HepG2 (cell line): ENCODE results near the gene HOXD3. TPM values are rescaled to one million over a fixed set of nuclear protein-coding genes. Genes with fewer than 3 reads are reported as not detected.

ENCODE experiments used
- BRD4 ChIP-seq: sonication (generic); formaldehyde crosslinking; IDR thresholded peaks from 2 replicates; pipeline ENCODE4 v1.4.0; 2020; ENCODE audit warnings: missing genetic modification reagents
- ELF1 ChIP-seq: sonication (generic); formaldehyde crosslinking; IDR thresholded peaks from 2 replicates; pipeline ENCODE4 v1.4.0; 2020; ENCODE audit warnings: missing genetic modification reagents
- FOXK2 ChIP-seq: fragments of 450-650 bp; IDR thresholded peaks from 2 replicates; pipeline ENCODE4 v1.6.1; 2016
- GTF3A ChIP-seq: sonication (generic); formaldehyde crosslinking; conservative IDR thresholded peaks from 2 replicates; pipeline ENCODE4 v1.4.0; 2020; ENCODE audit warnings: mild to moderate bottlenecking, missing genetic modification reagents
- HNRNPLL ChIP-seq: fragments of 200-400 bp; formaldehyde crosslinking; IDR thresholded peaks from 2 replicates; pipeline ENCODE4 v1.6.1; 2017; ENCODE audit warnings: mild to moderate bottlenecking, low read depth, low read length; ENCODE audit not compliant: poor library complexity, severe bottlenecking
- KDM6A ChIP-seq: IDR thresholded peaks from 2 replicates; pipeline ENCODE4 v1.6.1; 2016; ENCODE audit warnings: low read depth
- KLF16 ChIP-seq, 2 experiments: sonication (generic) in 1 of 2; formaldehyde crosslinking in 1 of 2; IDR thresholded peaks; 2 replicates each; pipeline versions ENCODE4 v1.6.1 to v1.8.0; 2016 to 2023; ENCODE audit warnings: missing genetic modification reagents in 2 of 2, missing compliant biosample characterization in 1 of 2
- MLX ChIP-seq: IDR thresholded peaks from 2 replicates; pipeline ENCODE4 v1.6.1; 2016
- NFE2L2 ChIP-seq: fragments of 150-350 bp; IDR thresholded peaks from 2 replicates; pipeline ENCODE4 v1.6.1; 2014; ENCODE audit warnings: low read length
- PHB2 ChIP-seq: fragments of 450-650 bp; IDR thresholded peaks from 2 replicates; pipeline ENCODE4 v1.6.1; 2018; ENCODE audit not compliant: partially characterized antibody
- POLR2A ChIP-seq, 2 experiments: IDR thresholded peaks; 2 replicates each; pipeline ENCODE4 v1.6.1; 2011; ENCODE audit warnings: low read depth in 2 of 2, low read length in 2 of 2, mild to moderate bottlenecking in 1 of 2, moderate library complexity in 1 of 2; ENCODE audit not compliant: insufficient read depth in 1 of 2
- RBM39 ChIP-seq: fragments of 200-400 bp; formaldehyde crosslinking; IDR thresholded peaks from one replicate; pipeline ENCODE4 v1.6.1; 2018; ENCODE audit warnings: antibody characterized with exemption, mild to moderate bottlenecking, low read depth, low read length; ENCODE audit not compliant: poor library complexity, severe bottlenecking
- TP53 ChIP-seq: sonication (generic); formaldehyde crosslinking; conservative IDR thresholded peaks from 2 replicates; pipeline ENCODE4 v1.4.0; 2020; ENCODE audit warnings: missing genetic modification reagents
- TRIM24 ChIP-seq: sonication (generic); formaldehyde crosslinking; IDR thresholded peaks from 2 replicates; pipeline ENCODE4 v1.8.0; 2022; ENCODE audit warnings: mild to moderate bottlenecking, missing genetic modification reagents
- YY1 ChIP-seq: IDR thresholded peaks from 2 replicates; pipeline ENCODE4 v1.6.1; 2011; ENCODE audit warnings: low read length, low read depth, moderate library complexity, mild to moderate bottlenecking; ENCODE audit not compliant: insufficient read depth, insufficient replicate concordance
- ZFAT ChIP-seq: sonication (generic); formaldehyde crosslinking; conservative IDR thresholded peaks from 2 replicates; pipeline ENCODE4 v1.8.1; 2023; ENCODE audit warnings: missing genetic modification reagents, inconsistent platforms
- ZNF136 ChIP-seq: sonication (generic); formaldehyde crosslinking; IDR thresholded peaks from 2 replicates; pipeline ENCODE4 v1.8.1; 2022; ENCODE audit warnings: low read depth, mild to moderate bottlenecking, moderate library complexity, missing genetic modification reagents
- ZNF142 ChIP-seq: sonication (generic); formaldehyde crosslinking; IDR thresholded peaks from 2 replicates; pipeline ENCODE4 v1.4.0; 2020; ENCODE audit warnings: missing genetic modification reagents
- polyA plus RNA-seq, 8 experiments: library from polyadenylated mRNA; depleted of rRNA in 3 of 8; stranded (reverse) in 7 of 8; unstranded in 1 of 8; fragments of >200 nt; fragmentation: Illumina TruSeq in 4 of 8; extraction: Trizol in 4 of 8; gene quantifications; 2 replicates each; pipeline versions ENCODE4 v1.2.1 to v1.2.3, GENCODE V29; 2011 to 2016; ENCODE audit warnings: low read depth in 4 of 8, missing spikeins in 1 of 8, mixed read lengths in 1 of 8; ENCODE audit not compliant: insufficient read depth in 1 of 8
- total RNA-seq, 5 experiments: library from RNA; depleted of rRNA; stranded (reverse); fragments of >200 nt; fragmentation: Illumina TruSeq; extraction: Trizol; gene quantifications; 2 replicates each; pipeline ENCODE4 v1.2.3, GENCODE V29; 2016; ENCODE audit warnings: low read depth in 1 of 5
- TF ChIP-seq, protein P1 (sequence below): sonication (generic); formaldehyde crosslinking; IDR thresholded peaks from 2 replicates; pipeline ENCODE4 v1.4.0; 2020; ENCODE audit warnings: missing genetic modification reagents, low read depth, mild to moderate bottlenecking, borderline replicate concordance
- TF ChIP-seq, protein P2 (sequence below): sonication (generic); formaldehyde crosslinking; IDR thresholded peaks from 2 replicates; pipeline ENCODE4 v1.5.0; 2020; ENCODE audit warnings: missing genetic modification reagents
- TF ChIP-seq, protein P3 (sequence below): sonication (generic); formaldehyde crosslinking; IDR thresholded peaks from 2 replicates; pipeline ENCODE4 v1.8.0; 2022; ENCODE audit warnings: mild to moderate bottlenecking, missing genetic modification reagents, borderline replicate concordance

Gene HOXD3
- total and polyA plus RNA-seq, 2 of the 13 experiments (the other 11 are each of a cell fraction or from before 2014, with no cell fraction given) = 0.05 to 0.09 TPM

GRCh38 chr2:176187200-176187898 is 30.2 kb downstream of the HOXD3 start (continued):
- TF ChIP-seq ZNF142 (CRISPR knock-in tag) (no peak; the same call in 1 of the 2 replicates), PHB2 (no peak), ELF1 (no peak), YY1 (peak; percentile 7), NFE2L2 (no peak), MLX (0 out of 2 replicates have a peak, but pooled peaks have one; percentile 4), ZNF136 (CRISPR knock-in tag) (0 out of 2 replicates have a peak, but pooled peaks have one; percentile 9), GTF3A (CRISPR knock-in tag) (no peak), TRIM24 (CRISPR knock-in tag) (no peak), POLR2A (IDR thresholded peaks at IDR 0.05; ENCODE audit: insufficient read depth in 1 of 2, low read depth in 2 of 2, low read length in 2 of 2) (no peak; a peak in 2 of 4 replicates), RBM39 (no peak), KDM6A (CRISPR knock-in tag) (no peak), TP53 (CRISPR knock-in tag) (no peak), FOXK2 (no peak), ZFAT (CRISPR knock-in tag) (no peak), HNRNPLL (no peak), KLF16 (CRISPR knock-in tag; IDR thresholded peaks at IDR 0.05) (no peak; a peak in 1 of 4 replicates), BRD4 (CRISPR knock-in tag) (no peak; the same call in 1 of the 2 replicates)
- TF ChIP-seq, protein P1, sequence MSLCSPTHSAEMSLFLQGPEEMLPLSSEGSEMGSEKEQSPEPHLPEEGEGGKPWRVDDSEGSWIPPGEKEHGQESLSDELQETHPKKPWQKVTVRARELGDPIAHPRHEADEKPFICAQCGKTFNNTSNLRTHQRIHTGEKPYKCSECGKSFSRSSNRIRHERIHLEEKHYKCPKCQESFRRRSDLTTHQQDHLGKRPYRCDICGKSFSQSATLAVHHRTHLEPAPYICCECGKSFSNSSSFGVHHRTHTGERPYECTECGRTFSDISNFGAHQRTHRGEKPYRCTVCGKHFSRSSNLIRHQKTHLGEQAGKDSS (CRISPR knock-in tag) = no peak
- TF ChIP-seq, protein P2, sequence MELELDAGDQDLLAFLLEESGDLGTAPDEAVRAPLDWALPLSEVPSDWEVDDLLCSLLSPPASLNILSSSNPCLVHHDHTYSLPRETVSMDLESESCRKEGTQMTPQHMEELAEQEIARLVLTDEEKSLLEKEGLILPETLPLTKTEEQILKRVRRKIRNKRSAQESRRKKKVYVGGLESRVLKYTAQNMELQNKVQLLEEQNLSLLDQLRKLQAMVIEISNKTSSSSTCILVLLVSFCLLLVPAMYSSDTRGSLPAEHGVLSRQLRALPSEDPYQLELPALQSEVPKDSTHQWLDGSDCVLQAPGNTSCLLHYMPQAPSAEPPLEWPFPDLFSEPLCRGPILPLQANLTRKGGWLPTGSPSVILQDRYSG = no peak
- TF ChIP-seq, protein P3, sequence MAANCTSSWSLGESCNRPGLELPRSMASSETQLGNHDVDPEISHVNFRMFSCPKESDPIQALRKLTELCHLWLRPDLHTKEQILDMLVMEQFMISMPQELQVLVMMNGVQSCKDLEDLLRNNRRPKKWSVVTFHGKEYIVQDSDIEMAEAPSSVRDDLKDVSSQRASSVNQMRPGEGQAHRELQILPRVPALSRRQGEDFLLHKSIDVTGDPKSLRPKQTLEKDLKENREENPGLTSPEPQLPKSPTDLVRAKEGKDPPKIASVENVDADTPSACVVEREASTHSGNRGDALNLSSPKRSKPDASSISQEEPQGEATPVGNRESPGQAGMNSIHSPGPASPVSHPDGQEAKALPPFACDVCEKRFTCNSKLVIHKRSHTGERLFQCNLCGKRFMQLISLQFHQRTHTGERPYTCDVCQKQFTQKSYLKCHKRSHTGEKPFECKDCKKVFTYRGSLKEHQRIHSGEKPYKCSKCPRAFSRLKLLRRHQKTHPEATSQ (CRISPR knock-in tag) = peak; percentile 90
